Non-pigmented ciliary epithelial cell (primary cell): Measurements from ENCODE around the gene GPD1L.
"Not testable (repeated sequence)": the region's sequence is repeated elsewhere in the genome, so short reads cannot be mapped to it uniquely, and the experiment has no call there.

Experiments used
- DNase-seq: peaks from one replicate; pipeline ENCODE4 v3.0.0-alpha.2; 2010; ENCODE audit warnings: low read depth

The GPD1L gene

DNA sequence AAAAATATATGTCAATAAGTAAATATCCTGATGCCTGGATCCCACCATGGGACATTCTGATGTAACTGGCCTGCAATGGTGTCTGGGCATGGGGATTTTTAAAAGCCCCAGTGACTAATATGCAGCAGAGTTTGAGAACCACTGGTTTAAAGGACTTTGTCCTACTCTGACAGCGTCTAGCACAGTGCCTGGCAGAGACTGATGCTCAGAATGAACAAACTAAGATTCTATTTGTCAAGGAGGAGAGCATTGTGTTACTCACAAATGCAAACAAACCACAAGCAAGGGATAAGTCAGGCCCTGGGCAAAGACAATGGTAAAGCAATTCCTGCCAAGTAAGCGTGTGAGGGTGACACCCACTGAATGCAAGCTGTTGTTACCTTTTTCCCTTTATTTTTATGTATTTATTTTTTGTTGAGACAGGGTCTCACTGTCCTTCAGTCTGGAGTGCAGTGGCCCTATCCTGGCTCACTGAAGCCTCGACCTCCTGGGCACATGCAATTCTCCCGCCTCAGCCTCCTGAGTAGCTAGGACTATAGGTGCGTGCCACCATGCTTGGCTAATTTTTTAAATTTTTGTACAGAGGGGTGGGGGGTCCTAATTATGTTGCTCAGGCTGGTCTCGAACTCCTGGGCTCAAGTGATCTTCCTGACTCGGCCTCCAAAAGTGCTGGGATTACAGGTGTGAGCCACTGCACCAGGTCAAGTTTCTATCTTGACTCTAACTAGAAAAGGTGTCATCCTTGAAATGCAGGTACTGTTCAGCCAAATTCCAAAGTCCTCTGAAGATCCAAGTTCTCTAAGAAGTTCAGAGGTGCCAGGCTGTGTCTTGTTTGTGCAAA is 909 bp upstream of the GPD1L start:
- no peak for DNase-seq

DNA sequence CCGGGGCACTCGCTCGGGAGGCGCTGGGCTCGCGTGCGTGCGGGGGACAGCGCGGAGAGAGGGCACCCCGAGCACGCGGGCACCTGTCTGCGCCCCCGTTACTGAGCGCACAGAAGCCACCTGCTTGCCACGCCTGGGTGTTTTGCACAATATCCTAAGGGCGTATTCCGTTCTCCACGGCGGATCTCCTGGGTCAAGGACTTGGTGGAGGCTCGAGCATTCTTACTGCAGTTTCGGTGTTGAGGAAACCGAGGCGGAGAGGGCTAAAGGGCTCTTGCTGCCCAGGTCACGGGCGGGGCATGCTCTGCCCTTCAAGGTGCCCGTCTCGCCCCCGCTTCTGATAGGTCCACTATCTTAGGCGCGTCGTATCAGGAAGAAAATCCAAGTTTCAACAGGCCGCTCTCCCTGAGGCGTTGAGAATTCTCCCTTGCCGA is 526 bp downstream of the GPD1L start:
- DNase-seq: no peak

DNA sequence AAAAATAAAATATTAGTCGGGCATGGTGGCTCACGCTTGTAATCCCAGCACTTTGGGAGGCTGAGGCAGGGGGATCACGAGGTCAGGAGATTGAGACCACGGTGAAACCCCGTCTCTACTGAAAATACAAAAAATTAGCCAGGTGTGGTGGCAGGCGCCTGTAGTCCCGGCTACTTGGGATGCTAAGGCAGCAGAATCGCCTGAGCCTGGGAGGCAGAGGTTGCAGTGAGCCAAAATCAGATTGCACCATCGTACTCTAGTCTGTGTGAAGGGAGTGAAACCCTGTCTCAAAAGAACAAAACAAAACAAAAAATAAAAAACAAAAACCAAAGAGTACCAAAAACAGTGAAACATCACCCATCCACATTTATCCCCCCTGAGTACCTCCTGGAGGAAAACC is 1.8 kb downstream of the GPD1L start:
- DNase-seq: not testable (repeated sequence)

DNA sequence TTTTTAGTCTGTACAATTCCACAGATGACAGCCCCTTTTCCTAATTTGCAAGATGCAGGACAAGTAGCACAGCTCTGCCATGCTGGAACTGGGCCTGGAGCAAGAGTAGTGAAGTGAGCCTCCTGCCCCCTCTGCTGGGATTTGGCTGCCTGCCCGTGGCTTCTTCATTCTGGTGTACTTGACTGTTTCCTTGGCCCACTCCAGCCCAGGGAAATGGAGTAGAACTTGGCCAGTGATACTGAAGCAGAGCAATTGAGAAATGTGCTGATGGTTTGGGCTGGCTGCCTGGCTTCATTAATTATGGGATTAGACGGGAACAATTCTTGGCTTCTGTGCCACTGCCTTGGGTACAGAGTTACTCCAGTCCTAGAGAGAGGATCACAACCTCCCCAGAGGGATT is 2.8 kb downstream of the GPD1L start:
- no peak for DNase-seq

DNA sequence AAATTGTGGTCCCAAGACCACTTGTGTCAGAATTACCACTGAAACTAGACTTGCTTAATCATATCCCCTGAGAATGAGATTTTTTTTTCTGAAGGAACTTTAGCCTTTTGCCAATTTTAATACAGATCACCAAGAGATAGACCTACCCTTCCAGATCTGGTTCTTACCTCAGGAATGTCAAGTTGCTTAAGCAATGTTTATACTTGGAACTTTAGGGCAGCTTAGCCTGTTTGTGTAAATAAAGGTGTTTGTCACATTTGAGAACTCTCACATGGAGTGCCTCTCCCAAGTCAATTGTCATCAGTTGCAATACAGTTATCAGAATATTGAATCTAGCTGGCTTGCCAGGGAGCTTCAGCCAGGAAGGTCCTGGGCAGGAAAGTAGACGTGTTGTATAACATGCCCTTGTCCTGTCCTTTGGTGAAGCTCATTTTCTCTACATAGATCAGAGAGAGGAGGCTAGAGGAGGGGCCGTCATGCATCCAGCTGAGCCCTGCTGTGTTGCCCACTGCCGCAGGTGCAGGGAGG is 3.9 kb downstream of the GPD1L start:
- DNase-seq: no peak

DNA sequence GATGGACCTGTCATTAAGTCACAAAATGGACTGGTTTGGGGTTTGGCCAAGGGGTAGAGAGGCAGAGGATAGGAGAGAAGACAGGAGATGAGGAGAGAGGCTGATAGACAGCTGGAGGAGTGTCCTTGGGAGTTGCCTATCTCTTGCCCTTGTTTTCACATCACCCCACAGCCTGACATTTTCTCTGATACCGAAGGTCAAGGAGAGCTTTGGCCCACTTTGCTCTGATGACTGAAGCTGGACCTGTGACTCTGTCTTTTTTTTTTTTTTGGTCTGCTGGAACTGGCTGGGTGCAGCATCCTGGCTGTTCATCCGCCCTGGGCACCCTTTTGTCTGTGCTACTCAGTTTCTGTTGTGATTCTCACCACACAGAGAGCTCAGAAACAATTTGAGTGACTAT is 5.1 kb downstream of the GPD1L start:
- no peak for DNase-seq

DNA sequence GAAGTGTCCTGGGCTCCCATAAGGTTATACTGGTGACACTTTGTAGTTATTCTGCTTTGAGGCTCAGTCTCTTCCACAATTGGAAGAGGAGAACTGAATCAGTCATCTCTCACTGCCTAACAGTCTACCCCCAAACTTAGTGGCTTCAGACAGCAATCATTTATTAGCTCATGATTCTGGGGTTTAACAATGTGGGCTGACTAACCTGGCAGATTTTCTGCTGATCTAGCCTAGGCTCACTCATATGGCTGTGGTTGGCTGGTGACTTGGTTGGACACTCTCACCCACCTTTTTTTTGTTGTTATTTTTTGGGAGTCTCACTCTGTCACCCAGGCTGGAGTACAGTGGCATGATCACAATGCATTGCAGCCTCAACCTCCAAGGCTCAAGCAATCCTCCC is 7.1 kb downstream of the GPD1L start:
- no peak for DNase-seq

DNA sequence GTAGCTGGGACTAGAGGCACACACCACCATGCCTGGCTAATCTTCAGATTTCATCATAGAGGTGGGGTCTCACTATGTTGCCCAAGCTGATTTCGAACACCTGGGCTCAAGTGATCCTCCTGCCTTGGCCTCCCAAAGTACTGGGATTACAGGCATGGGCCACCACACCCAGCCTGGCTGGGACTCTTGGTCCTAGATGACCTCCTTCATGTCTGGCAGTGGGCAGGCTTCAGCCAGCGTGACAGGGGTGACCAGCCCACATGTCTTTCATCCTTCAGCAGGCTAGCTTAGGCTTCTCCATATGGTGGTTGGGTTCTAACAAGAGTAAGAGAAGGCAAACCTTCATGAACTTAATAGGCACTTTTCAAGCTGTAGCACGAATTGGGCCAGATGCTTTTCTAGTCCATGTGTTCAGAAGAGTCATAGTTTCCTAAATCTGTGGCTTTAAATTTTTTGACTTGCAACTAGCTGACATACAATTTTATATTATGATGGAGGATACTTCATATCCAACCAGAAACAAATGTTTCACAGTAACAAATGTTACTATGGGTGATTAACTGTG is 7.6 kb downstream of the GPD1L start:
- no peak for DNase-seq

DNA sequence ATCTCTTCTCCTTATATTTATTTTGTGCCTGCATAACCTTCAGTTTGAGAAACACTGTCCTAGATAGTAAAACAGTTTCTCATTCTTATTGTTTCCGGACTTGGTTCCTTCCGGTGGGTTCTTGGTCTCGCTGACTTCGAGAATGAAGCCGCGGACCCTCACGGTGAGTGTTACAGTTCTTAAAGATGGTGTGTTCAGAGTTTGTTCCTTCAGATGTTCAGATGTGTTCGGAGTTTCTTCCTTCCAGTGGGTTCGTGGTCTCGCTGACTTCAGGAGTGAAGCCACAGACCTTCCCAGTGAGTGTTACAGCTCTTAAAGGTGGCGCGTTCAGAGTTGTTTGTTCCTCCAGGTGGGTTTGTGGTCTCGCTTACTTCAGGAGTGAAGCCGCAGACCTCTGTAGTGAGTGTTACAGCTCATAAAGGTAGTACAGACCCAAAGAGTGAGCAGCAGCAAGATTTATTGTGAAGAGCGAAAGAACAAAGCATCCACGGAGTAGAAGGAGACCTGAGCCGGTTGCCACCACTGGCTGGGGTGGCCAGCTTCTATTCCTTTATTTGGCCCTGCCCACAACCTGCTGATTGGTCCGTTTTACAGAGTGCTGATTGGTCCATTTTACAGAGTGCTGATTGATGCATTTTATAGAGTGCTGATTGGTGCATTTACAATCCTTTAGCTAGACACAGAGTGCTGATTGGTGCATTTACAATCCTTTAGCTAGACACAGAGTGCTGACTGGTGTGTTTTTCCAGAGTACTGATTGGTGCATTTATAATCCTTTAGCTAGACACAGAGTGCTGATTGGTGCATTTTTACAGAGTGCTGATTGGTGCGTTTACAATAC is 8.3 kb downstream of the GPD1L start:
- not testable (repeated sequence) for DNase-seq

DNA sequence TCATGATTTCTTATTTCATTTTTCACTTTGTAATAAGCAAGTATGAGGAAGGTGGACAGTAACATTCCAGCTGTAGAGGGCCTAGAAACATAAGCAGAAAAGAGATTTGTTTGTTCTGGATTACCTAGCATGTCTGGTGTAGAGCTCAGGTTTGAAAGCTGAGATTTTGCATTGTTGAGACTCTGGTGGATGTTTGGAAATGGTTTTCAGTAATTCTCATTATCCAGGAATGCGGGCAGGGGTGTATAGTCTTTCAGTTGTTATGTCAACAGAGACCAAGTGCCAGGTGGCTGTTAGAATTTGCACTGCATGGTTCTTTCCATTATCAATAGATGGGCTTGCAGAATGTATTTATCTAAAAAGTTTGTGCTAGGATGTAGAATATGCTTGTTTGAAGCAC is 10.9 kb downstream of the GPD1L start:
- no peak for DNase-seq

DNA sequence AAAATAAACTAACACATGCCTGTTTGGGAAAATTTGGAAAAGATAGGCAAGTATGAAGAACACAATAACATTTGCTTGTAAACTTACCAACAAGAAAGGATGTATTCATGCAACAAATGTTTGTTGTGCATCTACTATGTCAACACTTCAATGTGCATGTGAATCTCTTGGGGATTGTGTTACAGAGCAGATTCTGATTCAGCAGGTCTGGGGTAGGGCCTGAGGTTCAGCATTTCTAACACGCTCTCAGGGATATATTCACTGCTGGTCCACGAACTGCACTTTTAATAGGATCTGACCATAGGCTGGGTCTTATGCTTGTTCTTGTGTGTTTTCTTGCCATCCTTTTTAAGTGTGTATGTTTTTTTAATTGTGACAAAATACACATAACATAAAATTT is 11.8 kb downstream of the GPD1L start:
- no peak for DNase-seq

DNA sequence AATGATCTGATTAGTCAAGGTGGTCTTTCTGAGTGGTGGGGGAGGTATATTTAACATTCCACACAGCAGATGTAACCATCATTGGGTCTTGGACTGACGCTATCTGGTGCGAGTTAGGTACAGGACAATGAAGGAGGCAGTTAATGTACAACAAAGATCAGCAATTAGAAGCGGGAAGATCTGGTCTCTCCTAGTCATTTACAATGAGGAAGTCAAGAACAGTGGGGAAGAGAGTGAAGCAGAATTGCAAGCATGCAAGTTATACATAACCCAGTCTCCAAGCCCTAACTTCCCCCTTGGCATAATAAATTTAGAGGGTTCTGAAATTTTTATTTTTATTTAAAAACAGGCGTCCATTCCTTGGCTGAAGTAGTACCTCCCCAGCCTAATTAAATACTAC is 14.1 kb downstream of the GPD1L start:
- no peak for DNase-seq

DNA sequence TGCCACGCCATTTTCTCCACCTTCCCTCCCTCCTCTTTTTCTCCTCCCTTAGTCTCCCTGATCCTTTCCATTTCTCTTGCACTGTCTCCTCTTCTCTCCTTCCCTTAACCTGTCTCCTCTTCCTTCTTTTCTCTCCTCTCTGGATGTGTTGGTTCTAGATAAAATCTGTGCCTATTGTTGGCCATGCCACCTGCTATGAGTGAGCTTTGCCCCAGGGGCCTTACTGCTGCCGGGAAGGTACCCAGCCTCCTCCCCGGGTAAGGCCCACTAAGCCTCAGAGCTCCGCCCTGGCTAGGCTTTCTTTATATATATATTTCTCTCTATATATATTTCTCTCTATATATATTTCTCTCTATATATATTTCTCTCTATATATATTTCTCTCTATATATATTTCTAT is 14.7 kb downstream of the GPD1L start:
- DNase-seq: no peak

DNA sequence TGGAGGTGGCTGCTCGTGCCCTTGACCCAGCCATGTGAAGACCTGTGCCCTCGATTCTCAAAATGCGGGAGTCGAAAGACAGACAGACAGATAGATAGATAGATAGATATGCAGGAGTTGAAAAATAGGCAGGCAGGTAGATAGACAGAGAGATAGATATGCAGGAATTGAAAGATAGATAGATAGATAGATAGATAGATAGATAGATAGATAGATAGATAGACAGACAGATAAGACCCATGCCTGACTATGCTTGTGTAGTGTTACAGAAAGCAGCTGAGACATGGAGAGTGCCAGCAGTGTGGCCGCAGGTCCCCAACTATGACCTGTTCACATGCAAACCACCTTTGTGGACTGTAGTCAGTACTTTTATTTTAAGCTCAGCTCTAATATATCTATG is 17.2 kb downstream of the GPD1L start:
- DNase-seq: no peak

DNA sequence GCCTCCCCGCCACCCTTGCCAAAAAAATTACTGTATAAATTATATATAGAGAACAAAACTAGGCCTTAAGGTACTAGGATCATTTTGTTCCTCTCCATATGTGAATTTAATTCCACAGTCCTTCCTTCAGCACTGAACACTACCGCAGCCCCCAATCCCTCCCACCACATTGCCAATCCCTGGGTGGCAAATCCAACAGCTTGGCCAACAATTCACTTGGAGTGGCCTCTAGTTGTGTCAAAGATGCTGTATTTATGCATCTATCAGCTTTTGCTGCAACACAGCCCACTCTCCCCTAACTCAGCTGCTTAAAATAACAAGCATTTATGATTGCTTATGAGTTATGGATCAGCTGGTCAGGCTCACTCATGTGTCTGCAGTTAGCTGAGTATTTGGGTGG is 18.6 kb downstream of the GPD1L start:
- DNase-seq: no peak

DNA sequence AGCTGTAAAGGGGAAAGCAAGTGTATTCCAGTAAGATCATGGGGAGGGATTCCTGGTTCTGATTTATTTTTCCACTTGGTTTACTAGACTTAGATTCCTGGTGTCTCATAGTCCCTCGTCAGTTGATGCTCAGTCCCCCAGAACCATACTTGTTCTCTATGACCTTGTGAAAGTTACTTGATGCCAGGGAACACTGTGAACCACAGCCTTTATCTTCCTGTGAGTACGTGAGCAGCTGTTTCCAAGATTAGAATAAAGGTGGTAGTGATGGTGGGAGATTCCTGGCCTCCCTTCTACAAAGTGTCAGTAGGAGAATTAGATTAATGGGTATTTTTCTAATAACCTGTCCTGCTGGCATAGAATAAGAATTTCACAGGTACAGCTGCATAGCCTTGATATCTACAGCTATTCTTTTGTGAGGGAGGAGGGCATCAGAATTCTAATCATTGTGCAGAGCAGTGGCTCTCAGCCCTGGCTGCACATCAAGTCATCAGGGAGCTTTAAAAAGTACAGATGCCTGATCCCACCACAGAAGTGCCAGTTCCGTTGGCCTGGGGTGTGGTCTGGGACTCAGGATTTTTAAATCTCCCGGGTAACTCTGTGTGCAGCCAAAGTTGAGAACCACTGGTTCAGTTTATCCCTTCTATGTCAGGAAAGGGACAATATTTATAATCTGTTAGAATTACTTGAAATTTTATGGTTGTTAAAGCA is 20.0 kb downstream of the GPD1L start:
- no peak for DNase-seq

DNA sequence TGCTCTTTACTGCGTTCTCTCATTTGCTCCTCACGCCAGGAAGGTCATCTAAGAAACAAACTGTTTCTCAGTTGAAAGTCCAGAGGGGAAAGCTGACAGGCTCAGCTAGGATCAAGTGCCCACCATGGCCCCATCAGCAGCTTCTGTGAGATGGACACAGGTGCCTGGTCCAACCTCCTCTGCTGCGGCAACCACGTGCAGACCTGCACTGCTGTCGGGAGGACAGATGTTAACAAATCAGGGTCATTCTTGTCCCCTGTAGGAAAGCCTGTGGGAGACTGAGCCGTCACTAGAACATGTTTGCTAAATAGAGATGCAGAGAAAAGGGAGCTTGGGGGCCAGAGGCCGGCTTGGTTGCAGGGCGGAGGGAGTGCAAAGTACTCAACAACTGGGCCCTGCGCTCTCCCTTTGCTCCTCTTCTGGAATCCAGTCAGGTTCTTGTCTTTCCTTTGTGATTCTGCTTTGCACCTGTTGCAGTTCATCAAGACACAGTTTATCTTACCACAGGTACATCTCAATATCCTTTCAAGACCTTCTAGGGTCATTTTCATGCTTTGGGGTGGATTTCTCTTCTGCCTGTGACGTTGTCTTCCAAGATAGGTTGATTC is 20.9 kb downstream of the GPD1L start:
- no peak for DNase-seq

DNA sequence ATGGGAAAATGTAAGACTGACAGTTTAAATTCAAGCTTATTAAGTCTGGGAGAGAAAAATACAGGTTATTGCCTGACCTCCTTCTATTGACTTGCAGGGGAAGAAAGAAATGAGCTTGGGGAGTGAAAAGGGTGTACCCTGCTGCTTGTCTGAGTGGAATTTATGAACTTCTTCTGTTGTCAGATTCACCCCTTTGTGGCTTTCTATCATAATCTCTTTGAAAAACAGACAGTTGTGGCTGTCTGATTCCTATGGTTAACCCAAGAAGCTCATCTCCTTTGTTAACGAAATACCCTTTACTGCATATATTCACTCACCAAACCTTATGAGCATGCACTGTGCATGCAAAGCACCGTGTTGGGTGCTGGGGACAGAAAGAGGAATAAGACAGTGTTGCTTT is 22.5 kb downstream of the GPD1L start:
- no peak for DNase-seq

DNA sequence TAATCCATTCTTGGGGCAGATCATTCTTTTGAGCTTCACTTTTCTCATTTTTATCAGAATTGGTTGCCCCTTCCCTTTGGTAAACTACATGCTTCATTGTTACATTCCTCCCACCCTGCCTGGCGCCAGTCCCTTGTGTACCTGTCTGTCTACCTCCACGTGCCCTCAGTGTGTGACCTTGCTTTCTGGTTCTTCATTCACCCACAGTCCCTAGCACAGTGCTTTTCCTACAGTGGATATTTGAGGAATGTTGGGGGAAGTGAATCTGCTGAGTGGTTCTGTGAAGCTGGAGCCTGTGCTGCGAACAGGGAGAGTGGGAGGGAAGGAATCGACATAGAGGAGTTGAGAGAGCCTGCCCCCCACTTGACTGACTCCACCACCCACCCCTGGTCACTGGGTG is 23.4 kb downstream of the GPD1L start:
- DNase-seq: no peak

DNA sequence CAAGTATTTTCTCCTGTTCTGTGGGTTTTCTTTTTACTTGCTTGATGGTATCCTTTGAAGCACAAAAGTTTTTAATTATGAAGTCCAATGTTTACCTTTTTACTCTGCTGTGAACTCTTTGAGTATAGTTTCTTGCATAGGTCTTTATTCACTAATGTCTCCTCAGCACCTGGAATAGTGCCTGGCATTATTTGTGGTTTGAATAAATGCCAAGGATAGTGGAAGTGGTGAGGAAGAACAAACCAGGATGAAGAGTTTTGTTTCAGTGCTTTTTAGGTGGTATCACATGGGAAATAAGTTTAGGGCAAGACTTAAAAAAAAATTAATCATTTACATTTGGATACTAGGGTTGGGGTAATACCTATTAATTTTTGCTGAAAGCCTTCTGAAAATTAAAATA is 25.7 kb downstream of the GPD1L start:
- DNase-seq: no peak

DNA sequence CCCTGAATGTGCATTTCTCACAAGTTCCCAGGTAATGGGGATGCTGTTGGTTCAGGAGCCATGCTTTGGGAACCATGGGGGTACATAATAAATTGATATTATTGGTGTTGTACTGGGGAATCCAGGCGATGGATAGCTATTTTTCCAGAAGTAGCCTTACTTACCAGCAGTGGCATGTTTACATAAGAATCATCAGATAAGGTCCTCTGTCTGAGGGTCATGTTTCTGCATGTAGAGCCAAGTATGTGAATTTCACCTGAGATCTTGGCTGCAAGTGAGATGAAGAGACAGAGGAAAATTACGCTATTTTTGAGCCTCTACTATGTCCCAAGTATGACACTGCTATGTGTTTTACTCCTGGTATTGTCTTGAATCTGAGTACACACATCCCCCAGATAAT is 26.3 kb downstream of the GPD1L start:
- no peak for DNase-seq

DNA sequence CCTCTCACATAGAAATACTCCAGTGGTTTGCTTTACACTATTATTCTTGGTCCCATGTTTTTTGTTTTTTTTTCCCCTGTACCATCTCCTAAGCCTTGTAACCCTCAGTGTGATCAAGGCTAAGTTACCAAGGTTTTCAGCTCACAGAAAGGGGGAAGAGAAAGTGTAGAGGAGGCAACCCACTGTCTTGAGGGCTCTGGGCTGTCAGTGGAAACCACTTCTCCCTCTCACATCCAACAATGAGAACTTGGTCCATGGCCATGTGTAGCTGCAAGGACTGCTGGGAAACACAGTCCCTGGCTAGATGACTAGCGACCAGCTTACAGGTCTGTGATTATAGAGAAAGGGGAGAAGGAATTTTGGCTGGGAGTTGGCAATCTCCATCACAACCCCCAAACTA is 30.3 kb downstream of the GPD1L start:
- no peak for DNase-seq
